ENCODE results near the gene OLIG1.

DNA sequence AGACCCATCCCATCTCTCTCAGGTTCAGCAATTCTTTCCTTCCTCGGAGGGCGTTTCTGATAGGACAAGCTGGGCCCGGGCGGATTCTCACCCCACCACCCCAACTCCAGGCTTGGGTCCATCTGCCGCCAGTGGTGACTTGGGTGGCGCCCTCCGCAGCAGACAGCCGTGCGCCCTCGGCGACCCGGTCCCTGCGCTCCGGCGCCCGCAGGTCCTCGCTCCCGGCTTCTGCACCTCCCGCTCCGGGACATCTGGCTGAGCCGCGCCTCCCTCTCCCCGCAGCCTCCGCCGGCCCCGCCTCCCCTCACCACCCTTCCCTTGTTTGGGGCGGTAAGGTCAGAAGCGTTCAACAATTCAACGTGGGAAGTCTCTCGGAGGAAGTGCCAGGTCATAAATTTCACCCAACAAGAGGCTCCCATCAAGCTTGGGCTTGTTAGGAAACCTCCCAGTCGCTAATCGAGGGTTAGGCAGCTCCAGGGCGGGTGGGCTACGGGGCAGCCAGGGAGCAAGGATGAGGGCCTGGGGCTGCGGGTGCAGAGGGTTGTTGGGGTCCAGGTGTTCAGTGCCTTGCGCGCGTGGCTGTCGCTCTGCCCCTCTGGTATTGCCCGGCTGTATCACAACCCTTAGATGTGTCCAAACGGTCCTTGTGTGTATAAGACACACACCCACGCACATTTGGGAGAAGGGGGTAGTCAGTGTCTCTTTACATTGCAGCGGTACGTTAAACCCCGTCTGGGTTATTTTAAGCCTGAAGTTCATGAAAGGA is 39.8 kb downstream of the OLIG1 start:
- TF ChIP-seq EZH2phosphoT487 (IDR thresholded peaks at IDR 0.05; ENCODE audit: borderline replicate concordance, low read length) (no peak), EZH2 (IDR thresholded peaks at IDR 0.05; ENCODE audit: low read length, unreplicated experiment) (no peak)
- TF ChIP-seq, protein P1, sequence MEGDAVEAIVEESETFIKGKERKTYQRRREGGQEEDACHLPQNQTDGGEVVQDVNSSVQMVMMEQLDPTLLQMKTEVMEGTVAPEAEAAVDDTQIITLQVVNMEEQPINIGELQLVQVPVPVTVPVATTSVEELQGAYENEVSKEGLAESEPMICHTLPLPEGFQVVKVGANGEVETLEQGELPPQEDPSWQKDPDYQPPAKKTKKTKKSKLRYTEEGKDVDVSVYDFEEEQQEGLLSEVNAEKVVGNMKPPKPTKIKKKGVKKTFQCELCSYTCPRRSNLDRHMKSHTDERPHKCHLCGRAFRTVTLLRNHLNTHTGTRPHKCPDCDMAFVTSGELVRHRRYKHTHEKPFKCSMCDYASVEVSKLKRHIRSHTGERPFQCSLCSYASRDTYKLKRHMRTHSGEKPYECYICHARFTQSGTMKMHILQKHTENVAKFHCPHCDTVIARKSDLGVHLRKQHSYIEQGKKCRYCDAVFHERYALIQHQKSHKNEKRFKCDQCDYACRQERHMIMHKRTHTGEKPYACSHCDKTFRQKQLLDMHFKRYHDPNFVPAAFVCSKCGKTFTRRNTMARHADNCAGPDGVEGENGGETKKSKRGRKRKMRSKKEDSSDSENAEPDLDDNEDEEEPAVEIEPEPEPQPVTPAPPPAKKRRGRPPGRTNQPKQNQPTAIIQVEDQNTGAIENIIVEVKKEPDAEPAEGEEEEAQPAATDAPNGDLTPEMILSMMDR (conservative IDR thresholded peaks at IDR 0.05; ENCODE audit: low read depth, low read length): no peak

All from PC-3 (cell line).